NK-92 (cell line): Measurements from ENCODE around the gene TTLL11.
"Not testable (repeated sequence)": the region's sequence is repeated elsewhere in the genome, so short reads cannot be mapped to it uniquely, and the experiment has no call there.

Experiments used
- DNase-seq: peaks from one replicate; lab custom pipeline; 2025; ENCODE audit not compliant: unreplicated experiment; lab: John Stamatoyannopoulos, UW

Gene TTLL11

DNA sequence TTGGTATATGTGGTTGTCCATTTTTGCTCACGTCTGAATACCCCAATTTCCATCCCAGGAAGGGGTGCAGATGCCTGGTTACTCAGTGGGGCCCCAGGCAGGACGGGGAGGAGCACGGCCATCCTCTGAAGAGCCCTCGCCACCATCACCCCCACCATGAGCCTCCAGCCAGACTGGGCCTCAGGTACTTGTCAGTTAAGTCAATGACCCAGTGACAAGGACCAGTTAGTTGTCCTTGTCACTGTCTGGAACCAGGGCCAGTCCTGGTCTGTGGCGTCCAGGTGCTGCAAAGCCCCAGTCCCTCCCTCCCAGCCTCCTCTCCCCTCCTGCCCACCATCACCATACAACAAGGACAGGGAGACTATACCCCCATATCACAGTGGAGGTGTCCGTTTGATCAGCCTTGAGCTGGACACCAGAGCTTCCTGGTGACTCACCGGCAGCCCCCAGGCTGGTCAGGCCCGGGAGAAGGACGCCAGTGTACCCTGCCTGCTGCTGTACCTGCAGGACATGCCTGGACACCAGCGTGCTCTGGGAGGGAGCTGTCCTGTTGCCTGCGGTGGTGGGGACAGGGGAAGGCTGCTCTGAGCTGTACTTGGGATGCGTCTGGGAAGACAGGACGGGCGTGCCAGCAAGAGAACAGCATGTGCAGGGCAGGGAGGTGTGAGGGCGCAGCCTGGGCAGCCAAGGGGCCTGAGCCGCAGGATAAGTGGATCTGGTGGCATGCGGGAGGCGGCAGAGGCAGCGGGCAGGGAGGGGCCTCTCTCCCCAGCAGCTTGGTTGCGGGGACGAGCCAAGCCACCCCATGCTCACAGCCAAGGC lies 32.6 kb upstream of the TTLL11 start:
- DNase-seq, result no peak

DNA sequence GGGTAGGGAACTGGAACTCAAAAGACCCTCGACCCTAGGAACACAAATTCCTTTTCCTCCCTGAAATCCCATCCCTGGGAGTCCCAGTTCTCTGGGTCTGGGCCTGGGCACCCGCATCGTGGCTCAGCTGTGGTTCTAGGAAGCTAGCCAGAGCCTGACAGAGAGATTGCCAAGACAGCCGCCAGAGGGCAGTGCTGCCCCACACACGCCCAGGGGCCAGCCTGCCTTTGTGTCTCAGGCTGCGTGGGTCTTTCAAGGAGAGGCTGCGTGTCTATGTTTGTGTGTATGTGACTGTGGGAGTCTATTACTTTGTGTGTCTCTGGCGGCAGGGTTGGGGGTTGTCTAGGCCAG lies 32.0 kb upstream of the TTLL11 start:
- DNase-seq, result no peak

DNA sequence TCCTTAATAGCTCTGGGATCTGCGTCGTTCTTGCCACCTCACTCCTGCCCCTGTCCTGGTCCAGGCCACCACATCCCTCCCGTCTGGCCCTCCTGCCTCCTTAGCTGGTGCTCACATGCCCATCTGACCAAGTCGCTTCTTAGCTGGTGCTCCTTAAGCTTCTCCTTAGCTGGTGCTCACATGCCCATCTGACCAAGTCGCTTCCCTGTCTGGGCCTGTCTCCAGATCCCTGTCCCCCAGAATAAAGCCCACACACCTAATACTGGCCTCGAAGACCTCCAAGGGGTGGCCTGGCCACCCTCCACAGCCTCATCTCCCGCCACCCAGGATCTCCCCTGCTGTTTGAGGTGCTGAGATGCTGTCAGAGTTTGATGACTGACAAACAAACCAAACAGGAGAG lies 31.4 kb upstream of the TTLL11 start:
- DNase-seq, result no peak

DNA sequence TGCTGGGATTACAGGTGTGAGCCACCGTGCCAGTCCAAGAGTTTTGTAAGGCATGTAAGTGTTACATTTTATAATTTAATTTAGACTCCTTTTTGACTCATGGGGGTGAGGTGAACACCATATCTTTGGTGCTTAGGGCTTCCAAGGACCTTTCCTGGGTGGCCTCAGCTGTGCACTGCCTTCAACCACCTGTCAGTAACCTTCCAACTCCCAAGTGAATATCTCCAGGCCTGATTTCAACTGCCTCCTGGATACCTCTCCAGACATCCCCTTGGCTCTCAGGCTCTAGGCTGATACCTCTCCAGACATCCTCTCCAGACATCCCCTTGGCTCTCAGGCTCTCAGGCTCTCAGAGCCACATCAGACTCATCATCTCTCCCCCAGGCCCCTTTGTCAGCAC lies 30.9 kb upstream of the TTLL11 start:
- no peak for DNase-seq

DNA sequence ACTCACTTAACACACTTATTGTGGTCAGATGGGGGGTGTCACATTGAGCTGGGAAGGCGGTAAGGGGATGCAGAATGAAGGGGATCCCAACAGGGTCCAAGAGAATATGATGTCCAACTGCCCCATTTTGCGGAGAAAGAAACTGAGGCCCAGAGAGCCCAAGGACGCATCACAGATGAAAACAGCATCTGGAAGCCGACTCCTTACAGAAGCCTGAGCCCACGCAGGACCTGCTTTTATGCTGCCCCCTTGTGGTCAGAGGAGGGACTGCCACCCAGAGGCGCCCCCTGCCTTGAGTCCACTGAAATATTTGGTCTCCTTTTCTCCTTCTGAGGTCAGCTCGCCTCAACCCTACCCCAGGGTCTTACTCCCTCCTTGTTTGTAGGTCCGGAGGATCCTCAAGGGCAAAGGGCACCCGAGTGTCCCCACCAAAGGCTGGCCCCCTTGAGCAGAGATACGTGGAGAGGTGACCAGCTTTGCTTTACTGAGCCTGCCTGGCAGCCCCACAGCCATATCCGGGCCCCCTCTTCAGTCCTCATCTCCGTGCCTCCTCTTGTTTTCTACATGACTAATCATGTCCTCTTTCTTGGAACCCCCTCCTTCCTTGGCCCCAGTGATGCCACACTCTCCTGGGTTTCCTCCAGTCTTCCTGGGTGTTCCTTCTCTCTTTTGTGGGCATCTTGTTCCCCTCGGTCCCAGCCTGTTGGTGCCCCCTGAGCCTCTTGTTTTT lies 30.0 kb upstream of the TTLL11 start:
- no peak for DNase-seq

DNA sequence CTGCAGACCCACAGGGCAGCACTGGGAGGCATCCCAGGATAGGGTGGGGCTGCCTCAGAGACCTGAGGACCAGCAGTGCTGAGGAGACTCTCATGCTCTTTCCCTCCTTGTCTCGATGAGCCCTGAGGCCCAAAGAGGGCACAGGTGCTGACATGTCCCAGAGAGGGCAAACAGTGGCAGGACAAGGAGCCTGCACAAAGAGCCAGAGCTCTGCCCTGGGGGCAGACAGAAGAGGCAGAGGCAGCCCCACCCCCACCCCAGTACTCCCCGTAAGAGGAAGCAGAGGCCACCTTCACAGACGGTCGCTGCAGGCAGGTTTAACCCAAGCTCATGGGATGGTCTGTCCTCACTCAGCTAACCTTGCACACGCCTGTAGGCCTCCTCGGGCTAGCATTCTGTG lies 29.4 kb upstream of the TTLL11 start:
- no peak for DNase-seq

- no peak for DNase-seq
Observed at GRCh38 chr9:122121931-122122330, 28.8 kb upstream of the TTLL11 start.

GRCh38 chr9:122121391-122121790 lies 28.3 kb upstream of the TTLL11 start:
- DNase-seq, result no peak

DNA sequence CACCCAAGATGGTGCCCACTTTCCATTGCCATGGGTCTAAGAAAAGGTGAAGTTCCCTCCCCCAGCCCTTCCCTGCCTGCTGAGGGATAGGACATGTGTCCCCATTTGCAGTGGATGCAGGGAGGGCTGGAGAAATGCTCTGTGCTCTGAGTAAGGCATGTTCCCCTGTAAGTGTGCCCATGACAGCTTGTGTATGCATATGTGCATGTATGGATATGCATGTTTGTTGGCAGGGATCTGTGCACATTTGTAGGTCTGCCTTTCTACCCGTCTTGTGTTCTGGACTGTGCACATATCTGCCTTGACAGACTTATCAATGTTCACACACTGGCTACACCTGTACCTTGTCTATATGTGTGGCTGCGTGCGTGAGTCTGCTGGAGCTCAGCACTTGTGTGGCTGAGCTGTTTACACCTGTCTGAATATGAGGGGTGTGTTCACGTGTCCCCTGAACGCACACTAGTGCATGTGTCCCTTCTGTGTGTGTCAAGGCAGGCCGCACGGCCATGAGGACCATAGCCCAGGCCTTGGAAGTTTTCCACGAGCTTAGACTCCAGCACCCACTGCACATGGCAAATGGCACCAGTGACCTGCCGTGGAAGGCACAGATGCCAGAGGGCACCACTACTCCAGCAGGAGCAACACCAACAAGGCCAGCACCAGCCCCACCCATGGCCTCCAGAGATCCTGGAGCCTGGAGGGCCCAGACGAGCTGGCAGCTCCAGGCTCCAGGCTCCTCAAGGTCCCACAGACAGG lies 27.4 kb upstream of the TTLL11 start:
- no peak for DNase-seq

GRCh38 chr9:122119721-122120120 lies 26.6 kb upstream of the TTLL11 start:
- no peak for DNase-seq

DNA sequence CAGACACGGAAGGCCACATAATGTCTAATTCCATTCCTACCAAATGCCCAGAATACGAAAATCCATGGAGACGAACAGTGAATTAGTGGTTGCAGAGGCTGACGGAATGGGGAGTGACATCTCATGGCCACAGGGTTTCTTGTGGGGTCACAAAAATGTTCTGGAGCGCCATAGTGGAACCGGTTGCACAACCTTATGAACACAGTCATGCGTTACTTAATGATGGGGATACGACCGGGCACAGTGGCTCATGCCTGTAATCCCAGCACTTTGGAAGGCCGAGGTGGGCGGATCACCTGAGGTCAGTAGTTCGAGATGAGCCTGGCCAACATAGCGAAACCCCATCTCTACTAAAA lies 26.0 kb upstream of the TTLL11 start:
- no peak for DNase-seq

DNA sequence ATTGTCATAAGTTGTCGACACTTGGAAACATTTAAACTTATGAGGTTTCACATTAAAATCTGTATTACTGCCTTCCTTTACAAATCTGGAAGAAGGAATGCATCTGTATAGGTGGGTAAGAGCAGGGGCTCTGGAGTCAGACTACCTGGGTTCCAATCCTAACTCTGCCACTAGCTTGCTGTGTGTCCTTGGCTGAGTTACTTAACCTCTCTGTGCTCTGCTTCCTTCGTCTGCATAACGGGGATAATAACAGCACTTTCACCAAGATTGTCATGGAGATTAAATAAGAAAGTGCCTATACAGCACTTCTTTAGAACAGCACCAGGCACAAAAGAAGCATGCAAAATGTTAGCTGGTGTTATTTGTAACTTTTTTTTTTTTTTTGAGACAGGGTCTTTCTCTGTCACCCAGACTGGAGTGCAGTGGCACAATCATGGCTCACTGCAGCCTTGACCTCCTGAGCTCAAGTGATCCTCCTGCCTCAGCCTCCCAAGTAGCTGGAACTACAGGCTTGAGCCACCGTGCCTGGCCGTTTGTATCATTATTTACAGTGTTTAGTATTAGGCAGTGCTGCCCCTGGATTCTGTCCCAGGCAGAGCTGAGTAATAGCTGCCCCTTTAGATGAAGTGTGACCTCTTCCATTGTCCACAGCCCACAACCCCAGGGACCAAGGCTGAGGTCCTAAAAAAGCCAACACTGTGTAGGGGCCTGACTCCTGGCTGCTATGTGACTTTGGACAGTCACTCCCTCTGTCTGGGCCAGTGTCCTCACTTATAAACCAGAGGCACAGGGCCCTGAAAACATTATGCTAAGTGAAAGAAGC lies 25.4 kb upstream of the TTLL11 start:
- DNase-seq, result no peak

DNA sequence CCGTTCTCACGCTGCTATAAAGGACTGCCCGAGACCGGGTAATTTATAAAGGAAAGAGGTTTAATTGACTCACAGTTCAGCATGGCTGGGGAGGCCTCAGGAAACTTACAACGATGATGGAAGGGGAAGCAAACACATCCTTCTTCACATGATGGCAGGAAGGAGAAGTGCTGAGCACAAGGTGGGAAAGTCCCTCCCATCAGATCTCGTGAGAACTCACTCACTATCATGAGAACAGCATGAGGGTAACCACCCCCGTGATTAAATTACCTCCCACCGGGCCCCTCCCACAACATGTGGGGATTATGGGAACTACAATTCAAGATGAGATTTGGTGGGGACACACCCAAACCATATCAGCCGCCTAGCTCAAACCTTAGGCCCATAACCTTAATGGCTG lies 24.1 kb upstream of the TTLL11 start:
- DNase-seq, result not testable (repeated sequence)

GRCh38 chr9:122116448-122117173 lies 23.5 kb upstream of the TTLL11 start:
- no peak for DNase-seq

GRCh38 chr9:122116040-122116439 lies 22.9 kb upstream of the TTLL11 start:
- DNase-seq, result no peak

DNA sequence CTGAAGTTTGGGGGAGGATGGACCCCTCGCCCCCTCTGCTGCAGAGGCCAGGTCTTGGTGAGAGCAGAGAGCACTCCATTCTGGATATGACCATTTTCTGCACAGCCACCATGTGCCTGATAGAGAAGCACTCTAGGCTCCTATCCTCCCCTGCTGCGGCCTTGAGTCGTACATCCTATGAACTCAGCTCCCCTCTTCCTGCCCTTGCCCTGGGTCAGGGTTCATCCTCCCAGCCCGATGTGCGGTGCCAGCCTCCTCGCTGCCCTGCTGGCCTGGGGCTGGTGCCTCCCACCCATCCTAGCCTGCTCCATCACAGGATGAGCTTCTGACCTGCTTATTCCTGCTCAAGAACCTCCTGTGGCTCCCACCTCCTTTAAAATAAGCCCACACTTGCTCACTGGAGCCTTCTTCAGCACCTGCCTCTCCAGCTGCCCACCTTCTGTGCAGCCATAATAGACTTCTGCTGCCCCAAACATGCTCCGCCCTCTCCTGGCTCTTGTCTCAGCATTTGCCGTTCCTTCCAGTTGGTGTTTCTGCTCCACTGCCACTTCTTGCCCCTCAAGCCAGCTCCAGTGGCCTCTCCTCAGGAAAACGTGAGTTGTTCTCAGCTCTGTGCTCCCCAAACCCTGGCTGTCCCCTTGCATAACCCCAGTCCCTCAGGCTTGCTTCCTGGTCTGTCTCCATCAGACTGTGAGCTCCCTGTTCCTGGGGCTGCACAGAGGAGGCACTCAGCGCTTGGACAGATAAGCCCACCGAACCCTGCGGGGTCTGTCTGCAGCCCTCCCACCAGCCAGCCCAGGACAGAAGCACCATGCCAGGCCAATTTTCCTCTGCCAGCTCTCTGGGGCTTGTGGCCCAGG lies 22.3 kb upstream of the TTLL11 start:
- DNase-seq, result no peak

DNA sequence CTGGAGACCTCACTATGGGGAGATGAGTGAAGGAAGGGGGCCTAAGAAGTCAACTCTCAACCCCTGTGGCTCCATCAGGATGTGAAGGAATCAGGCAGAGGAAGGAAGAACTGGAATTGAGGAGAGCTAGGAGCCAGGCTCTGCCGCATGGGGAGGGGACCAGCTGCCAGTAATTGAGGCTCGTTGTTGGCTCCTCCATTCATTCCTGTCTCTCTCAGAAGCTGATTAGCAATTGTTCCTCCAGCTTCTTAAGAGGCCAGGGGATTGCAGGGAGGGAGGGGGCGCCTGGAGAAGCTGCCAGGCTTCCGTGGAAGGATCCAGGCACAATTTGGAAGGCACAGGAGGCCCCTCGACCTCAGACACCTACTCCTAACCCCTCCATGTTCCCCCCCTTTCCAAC lies 20.5 kb upstream of the TTLL11 start:
- DNase-seq, result no peak

- DNase-seq, result no peak
Observed at GRCh38 chr9:122112238-122112637, 19.1 kb upstream of the TTLL11 start.

DNA sequence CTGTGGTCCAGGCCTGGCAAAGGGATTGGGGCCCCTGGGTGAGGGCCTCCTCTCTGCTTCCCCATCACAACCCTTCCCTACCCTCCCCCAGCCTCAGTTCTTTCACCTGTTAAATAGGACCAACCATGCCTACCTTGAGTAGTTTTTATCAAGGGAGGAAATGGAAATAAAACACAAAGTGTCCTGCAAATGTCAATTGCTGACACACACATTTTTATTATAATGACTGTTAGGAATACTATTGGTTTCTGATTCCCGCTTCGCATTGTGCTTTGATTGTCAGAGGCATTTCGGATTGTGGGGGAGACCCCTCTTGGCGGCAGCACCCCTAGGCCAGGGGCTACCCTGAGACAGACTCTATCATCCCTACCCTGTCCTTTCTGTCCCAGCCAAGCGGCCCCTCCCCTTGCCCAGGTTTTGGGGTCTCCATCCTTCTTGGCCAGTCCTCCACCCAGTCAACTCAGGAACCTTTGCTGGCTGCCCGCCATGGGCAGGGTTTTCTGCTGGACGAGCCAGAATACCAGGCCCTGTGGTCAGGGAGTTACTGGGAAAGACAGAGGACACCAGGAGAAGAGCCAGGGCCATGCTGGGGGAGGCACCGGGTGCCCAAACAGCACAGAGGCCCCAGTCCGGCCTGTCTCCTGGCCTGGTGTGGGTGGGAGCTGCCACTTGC lies 18.4 kb upstream of the TTLL11 start:
- no peak for DNase-seq
